Stimulated activated CD4-positive, alpha-beta T cell treated with anti-CD3 and anti-CD28 coated beads, Interleukin-15, amount 100 ng/mL, for 1 hour (primary cell): Measurements from ENCODE around the gene ITPK1.
"Not testable (repeated sequence)": the region's sequence is repeated elsewhere in the genome, so short reads cannot be mapped to it uniquely, and the experiment has no call there.

Experiments used
- DNase-seq, 2 donors: peaks; one replicate each; pipeline ENCODE4 v3.0.0-alpha.2; 2020; ENCODE audit warnings: low read depth in 1 of 2, low spot score in 1 of 2

ITPK1 gene

GRCh38 chr14:93131257-93131820 is 15.6 kb upstream of the ITPK1 start:
- DNase-seq: not testable (repeated sequence)

- DNase-seq: no peak
These were observed 13.2 kb upstream of the ITPK1 start for GRCh38 chr14:93128725-93129459.

GRCh38 chr14:93126111-93126510 is 10.4 kb upstream of the ITPK1 start:
- DNase-seq: no peak

- DNase-seq: no peak
These were observed 7.1 kb upstream of the ITPK1 start for GRCh38 chr14:93122826-93123225.

GRCh38 chr14:93121030-93121834 is 5.5 kb upstream of the ITPK1 start:
- no peak for DNase-seq

- DNase-seq: no peak
These were observed 4.8 kb upstream of the ITPK1 start for GRCh38 chr14:93120517-93120916.

- DNase-seq: no peak
These were observed 1.0 kb upstream of the ITPK1 start for GRCh38 chr14:93116676-93117200.

- peak; percentile 77 to 78 for DNase-seq
These were observed 480 bp downstream of the ITPK1 start for GRCh38 chr14:93115069-93115820.

GRCh38 chr14:93114713-93115068 is 1.0 kb downstream of the ITPK1 start:
- no peak for DNase-seq

GRCh38 chr14:93114068-93114710 is 1.5 kb downstream of the ITPK1 start:
- DNase-seq: no peak

- DNase-seq: no peak
These were observed 2.1 kb downstream of the ITPK1 start for GRCh38 chr14:93113678-93114067.

- DNase-seq: peak; percentile 47 to 49
These were observed 2.6 kb downstream of the ITPK1 start for GRCh38 chr14:93112891-93113677.

- DNase-seq: not testable (repeated sequence)
These were observed 4.2 kb downstream of the ITPK1 start for GRCh38 chr14:93111541-93111940.

- DNase-seq: no peak
These were observed 4.8 kb downstream of the ITPK1 start for GRCh38 chr14:93110856-93111419.

GRCh38 chr14:93109572-93110481 is 5.9 kb downstream of the ITPK1 start:
- no peak for DNase-seq

- DNase-seq: no peak
These were observed 7.6 kb downstream of the ITPK1 start for GRCh38 chr14:93108105-93108504.

GRCh38 chr14:93107453-93107852 is 8.3 kb downstream of the ITPK1 start:
- no peak for DNase-seq

- DNase-seq: no peak
These were observed 9.1 kb downstream of the ITPK1 start for GRCh38 chr14:93106541-93107156.
